ENCODE data around the gene BTBD17.

BTBD17 gene

GRCh38 chr17:74359916-74360315, 1.8 kb downstream of the BTBD17 start:
- DNase-seq (ENCODE audit: low read depth) = no peak
- TF ChIP-seq POLR2A (IDR thresholded peaks at IDR 0.05; ENCODE audit: extremely low read depth, insufficient read length) (no peak), MYC (IDR thresholded peaks at IDR 0.05; ENCODE audit: low read depth, low read length) (no peak), CTCF (IDR thresholded peaks at IDR 0.05; ENCODE audit: low read depth, low read length) (no peak), MAX (IDR thresholded peaks at IDR 0.05; ENCODE audit: low read depth, low read length) (no peak)
- no peak overlapping the region for H3K4me3 ChIP-seq (ENCODE audit: low read depth, low read length)

GRCh38 chr17:74358697-74359096, 3.0 kb downstream of the BTBD17 start:
- TF ChIP-seq MAX (IDR thresholded peaks at IDR 0.05; ENCODE audit: low read depth, low read length) (no peak), CTCF (IDR thresholded peaks at IDR 0.05; ENCODE audit: low read depth, low read length) (no peak), MYC (IDR thresholded peaks at IDR 0.05; ENCODE audit: low read depth, low read length) (no peak), POLR2A (IDR thresholded peaks at IDR 0.05; ENCODE audit: extremely low read depth, insufficient read length) (no peak)
- no peak overlapping the region for H3K4me3 ChIP-seq (ENCODE audit: low read depth, low read length)
- DNase-seq (ENCODE audit: low read depth) = no peak

GRCh38 chr17:74357466-74357809, 4.2 kb downstream of the BTBD17 start:
- H3K4me3 ChIP-seq (ENCODE audit: low read depth, low read length) = no peak overlapping the region
- TF ChIP-seq CTCF (IDR thresholded peaks at IDR 0.05; ENCODE audit: low read depth, low read length) (no peak), POLR2A (IDR thresholded peaks at IDR 0.05; ENCODE audit: extremely low read depth, insufficient read length) (no peak), MAX (IDR thresholded peaks at IDR 0.05; ENCODE audit: low read depth, low read length) (no peak), MYC (IDR thresholded peaks at IDR 0.05; ENCODE audit: low read depth, low read length) (no peak)
- DNase-seq (ENCODE audit: low read depth) = no peak

GRCh38 chr17:74356646-74357465, 4.8 kb downstream of the BTBD17 start:
- TF ChIP-seq POLR2A (IDR thresholded peaks at IDR 0.05; ENCODE audit: extremely low read depth, insufficient read length) (no peak), MYC (IDR thresholded peaks at IDR 0.05; ENCODE audit: low read depth, low read length) (no peak), CTCF (IDR thresholded peaks at IDR 0.05; ENCODE audit: low read depth, low read length) (no peak)
- H3K4me3 ChIP-seq (ENCODE audit: low read depth, low read length) = no peak overlapping the region
- DNase-seq (ENCODE audit: low read depth) = no peak

- H3K4me3 ChIP-seq (ENCODE audit: low read depth, low read length) = no peak overlapping the region
- no peak for DNase-seq (ENCODE audit: low read depth)
- no peak for TF ChIP-seq POLR2A (IDR thresholded peaks at IDR 0.05; ENCODE audit: extremely low read depth, insufficient read length)
- TF ChIP-seq MAX (IDR thresholded peaks at IDR 0.05; ENCODE audit: low read depth, low read length) = no peak
- no peak for TF ChIP-seq CTCF (IDR thresholded peaks at IDR 0.05; ENCODE audit: low read depth, low read length)
- TF ChIP-seq MYC (IDR thresholded peaks at IDR 0.05; ENCODE audit: low read depth, low read length) = no peak
Observed at GRCh38 chr17:74355065-74355464, 6.6 kb downstream of the BTBD17 start.

Data from NB4 (cell line).